Measurements from ENCODE around the gene SBK2.

The SBK2 gene

GRCh38 chr19:55567708-55568328, 30.9 kb upstream of the SBK2 start:
- TF ChIP-seq Cebpa-rat (IDR thresholded peaks at IDR 0.05), result no peak
- Histone ChIP-seq H4K20me1 (no peaks in the 10 kb centered on the region), H3K36me3 (no peaks in the 10 kb centered on the region), H3K4me3 (no peak overlapping the region), H3K4me2 (no peak overlapping the region), H3K27ac (no peak overlapping the region), H3K9me3 (replicated peaks in 1 of 11) (peaks cover 0 to 6% (median 0%) of the 10 kb centered on the region in 11 experiments; a peak in 2 of 22 replicates), H3K9ac (no peak overlapping the region), H3K4me1 (peaks cover 0 to 10% (median 0%) of the 10 kb centered on the region in 10 experiments; a peak in 5 of 20 replicates), H3K27me3 (no peaks in the 10 kb centered on the region)

- no peaks in the 10 kb centered on the region for H3K36me3 ChIP-seq
- no peak overlapping the region for H3K27ac ChIP-seq
- peaks cover 0 to 10% (median 0%) of the 10 kb centered on the region in 10 experiments; a peak in 5 of 20 replicates for H3K4me1 ChIP-seq
- peaks cover 0 to 6% (median 0%) of the 10 kb centered on the region in 11 experiments; a peak in 2 of 22 replicates for H3K9me3 ChIP-seq (replicated peaks in 1 of 11)
- H3K4me3 ChIP-seq, result no peak overlapping the region
- no peak overlapping the region for H3K9ac ChIP-seq
- TF ChIP-seq Cebpa-rat (IDR thresholded peaks at IDR 0.05), result no peak
- H4K20me1 ChIP-seq, result no peaks in the 10 kb centered on the region
- H3K4me2 ChIP-seq, result no peak overlapping the region
- no peaks in the 10 kb centered on the region for H3K27me3 ChIP-seq
Measured at GRCh38 chr19:55566823-55567222, 29.9 kb upstream of the SBK2 start.

- H3K4me3 ChIP-seq, result no peak overlapping the region
- no peaks in the 10 kb centered on the region for H3K27me3 ChIP-seq
- no peak overlapping the region for H3K4me2 ChIP-seq
- no peak overlapping the region for H3K9ac ChIP-seq
- no peaks in the 10 kb centered on the region for H4K20me1 ChIP-seq
- H3K36me3 ChIP-seq, result no peaks in the 10 kb centered on the region
- no peak overlapping the region for H3K27ac ChIP-seq
- no peak for TF ChIP-seq Cebpa-rat (IDR thresholded peaks at IDR 0.05)
- peaks cover 0 to 9% (median 0%) of the 10 kb centered on the region in 11 experiments; a peak in 7 of 22 replicates for H3K9me3 ChIP-seq (replicated peaks in 1 of 11)
- peaks cover 0 to 14% (median 3%) of the 10 kb centered on the region in 10 experiments; a peak in 11 of 20 replicates for H3K4me1 ChIP-seq
Measured at GRCh38 chr19:55563261-55563690, 26.3 kb upstream of the SBK2 start.

- TF ChIP-seq Cebpa-rat (IDR thresholded peaks at IDR 0.05), result no peak
- peaks cover 0 to 15% (median 9%) of the 10 kb centered on the region in 10 experiments; a peak in 13 of 20 replicates for H3K4me1 ChIP-seq
- H3K27ac ChIP-seq, result no peak overlapping the region
- no peak overlapping the region for H3K4me2 ChIP-seq
- H3K9me3 ChIP-seq (replicated peaks in 1 of 11), result peaks cover 0 to 9% (median 0%) of the 10 kb centered on the region in 11 experiments; a peak in 7 of 22 replicates
- no peak overlapping the region for H3K9ac ChIP-seq
- no peak overlapping the region for H3K4me3 ChIP-seq
- no peaks in the 10 kb centered on the region for H3K27me3 ChIP-seq
- H3K36me3 ChIP-seq, result no peaks in the 10 kb centered on the region
- no peaks in the 10 kb centered on the region for H4K20me1 ChIP-seq
Measured at GRCh38 chr19:55559684-55560083, 22.8 kb upstream of the SBK2 start.

- Histone ChIP-seq H3K4me1 (peaks cover 27 to 42% (median 38%) of the 10 kb centered on the region in 10 experiments), H3K4me3 (no peak overlapping the region), H3K27ac (no peak overlapping the region), H3K9ac (no peak overlapping the region), H3K36me3 (no peaks in the 10 kb centered on the region), H3K4me2 (no peak overlapping the region), H4K20me1 (no peaks in the 10 kb centered on the region), H3K27me3 (no peaks in the 10 kb centered on the region), H3K9me3 (replicated peaks in 1 of 11) (no peaks in the 10 kb centered on the region)
- TF ChIP-seq Cebpa-rat (IDR thresholded peaks at IDR 0.05), result no peak
Measured at GRCh38 chr19:55554741-55555152, 17.8 kb upstream of the SBK2 start.

GRCh38 chr19:55554302-55554701, 17.4 kb upstream of the SBK2 start:
- TF ChIP-seq Cebpa-rat (IDR thresholded peaks at IDR 0.05), result no peak
- no peak overlapping the region for H3K27ac ChIP-seq
- no peaks in the 10 kb centered on the region for H3K9me3 ChIP-seq (replicated peaks in 1 of 11)
- no peak overlapping the region for H3K4me2 ChIP-seq
- no peaks in the 10 kb centered on the region for H3K27me3 ChIP-seq
- H3K9ac ChIP-seq, result no peak overlapping the region
- H4K20me1 ChIP-seq, result no peaks in the 10 kb centered on the region
- peaks cover 30 to 47% (median 42%) of the 10 kb centered on the region in 10 experiments for H3K4me1 ChIP-seq
- no peak overlapping the region for H3K4me3 ChIP-seq
- no peaks in the 10 kb centered on the region for H3K36me3 ChIP-seq

- H3K9me3 ChIP-seq (replicated peaks in 1 of 11), result no peaks in the 10 kb centered on the region
- no peak overlapping the region; a peak in 2 of 22 replicates for H3K9ac ChIP-seq
- no peak overlapping the region for H3K27ac ChIP-seq
- peak overlapping the region in 9 of 11 experiments; percentile 30 to 60 (median 40); a peak in 18 of 22 replicates for H3K4me2 ChIP-seq
- H3K4me3 ChIP-seq, result no peak overlapping the region
- no peaks in the 10 kb centered on the region for H4K20me1 ChIP-seq
- peaks cover 38 to 55% (median 50%) of the 10 kb centered on the region in 10 experiments for H3K4me1 ChIP-seq
- no peaks in the 10 kb centered on the region for H3K27me3 ChIP-seq
- H3K36me3 ChIP-seq, result no peaks in the 10 kb centered on the region
- TF ChIP-seq Cebpa-rat (IDR thresholded peaks at IDR 0.05), result no peak
Measured at GRCh38 chr19:55553217-55554182, 16.6 kb upstream of the SBK2 start.

GRCh38 chr19:55552620-55553019, 15.7 kb upstream of the SBK2 start:
- Histone ChIP-seq H3K4me3 (no peak overlapping the region), H3K9me3 (replicated peaks in 1 of 11) (no peaks in the 10 kb centered on the region), H4K20me1 (no peaks in the 10 kb centered on the region), H3K27ac (no peak overlapping the region), H3K9ac (no peak overlapping the region; a peak in 1 of 22 replicates), H3K4me1 (peaks cover 38 to 60% (median 57%) of the 10 kb centered on the region in 10 experiments), H3K27me3 (no peaks in the 10 kb centered on the region), H3K36me3 (no peaks in the 10 kb centered on the region), H3K4me2 (peak overlapping the region in 10 of 11 experiments; percentile 4 to 60 (median 38); a peak in 18 of 22 replicates)
- no peak for TF ChIP-seq Cebpa-rat (IDR thresholded peaks at IDR 0.05)

- Histone ChIP-seq H3K9ac (no peak overlapping the region), H3K4me2 (peak overlapping the region in 8 of 11 experiments; percentile 33 to 60 (median 46); a peak in 11 of 22 replicates), H3K4me3 (no peak overlapping the region), H4K20me1 (no peaks in the 10 kb centered on the region), H3K36me3 (no peaks in the 10 kb centered on the region), H3K4me1 (peaks cover 38 to 64% (median 59%) of the 10 kb centered on the region in 10 experiments), H3K27me3 (no peaks in the 10 kb centered on the region), H3K27ac (no peak overlapping the region), H3K9me3 (replicated peaks in 1 of 11) (no peaks in the 10 kb centered on the region)
- TF ChIP-seq Cebpa-rat (IDR thresholded peaks at IDR 0.05), result no peak
Measured at GRCh38 chr19:55552206-55552605, 15.3 kb upstream of the SBK2 start.
